Sciatic nerve (tissue), 2 donors: ENCODE results near the gene SPTBN4. TPM values are rescaled to one million over a fixed set of nuclear protein-coding genes. Genes with fewer than 3 reads are reported as not detected.
"Not testable (repeated sequence)": the region's sequence is repeated elsewhere in the genome, so short reads cannot be mapped to it uniquely, and the experiment has no call there.

ENCODE experiments used
- ATAC-seq: fragments of 200-7000 bp; cut with Tn5 transposase; one replicate; pipeline ENCODE4 v1.9.1; 2020; ENCODE audit warnings: mild to moderate bottlenecking, moderate library complexity
- DNase-seq: peaks from one replicate; pipeline ENCODE4 v3.0.0-alpha.2; 2020; ENCODE audit warnings: low spot score
- intact Hi-C: fragments of 100-400 bp; cut with DNase I; formaldehyde crosslinking; loops from one replicate; pipeline ENCODE4 v1.14.2; 2022
- total RNA-seq: library from RNA; stranded (reverse); fragmentation: NEBNext Ultra II Directional; extraction: Animal tissue kit (Norgen Biotek cat#: 25700); gene quantifications from one replicate; pipeline ENCODE4 v1.2.1, GENCODE V29; 2021
- donor health status: DM: no; HTN: no; CAD: no.
- donor health status: DM: no; HTN: no; CAD: no.

Gene SPTBN4
- total RNA-seq, 1 donor from 2014 or later: 20.9 TPM

- DNase-seq (no peak), ATAC-seq (no peak)
- intact Hi-C loops: loop anchor here (10.0 kb wide), 1 partner anchor 75 kb away; no protein-coding TSS in a partner anchor
These were observed 52.8 kb downstream of the SPTBN4 start for GRCh38 chr19:40519352-40520322.

GRCh38 chr19:40521276-40521675 is 54.5 kb downstream of the SPTBN4 start:
- no peak for ATAC-seq
- intact Hi-C loops: loop anchor here (10.0 kb wide), 1 partner anchor 74 kb away; no protein-coding TSS in a partner anchor
- DNase-seq: no peak

GRCh38 chr19:40521900-40522299 is 55.1 kb downstream of the SPTBN4 start:
- not testable (repeated sequence) for ATAC-seq, DNase-seq
- intact Hi-C loops: loop anchor here (10.0 kb wide), 1 partner anchor 73 kb away; no protein-coding TSS in a partner anchor

GRCh38 chr19:40523322-40524047 is 56.7 kb downstream of the SPTBN4 start:
- ATAC-seq (peak; percentile 68), DNase-seq (no peak)
- intact Hi-C loops: loop anchor here (10.0 kb wide), 1 partner anchor 71 kb away; no protein-coding TSS in a partner anchor

GRCh38 chr19:40524133-40524549 is 57.3 kb downstream of the SPTBN4 start:
- ATAC-seq: no peak
- DNase-seq: no peak
- intact Hi-C loops: loop anchor here (10.0 kb wide), 1 partner anchor 71 kb away; no protein-coding TSS in a partner anchor

GRCh38 chr19:40524655-40525054 is 57.9 kb downstream of the SPTBN4 start:
- DNase-seq (no peak), ATAC-seq (no peak)
- intact Hi-C loops: loop anchor here (10.0 kb wide), 1 partner anchor 70 kb away; no protein-coding TSS in a partner anchor

- no peak for DNase-seq
- no peak for ATAC-seq
- intact Hi-C loops: loop anchor here (10.0 kb wide), 1 partner anchor 69 kb away; no protein-coding TSS in a partner anchor
These were observed 58.6 kb downstream of the SPTBN4 start for GRCh38 chr19:40525234-40526051.

- DNase-seq (no peak), ATAC-seq (no peak)
- intact Hi-C loops: loop anchor here (10.0 kb wide), 1 partner anchor 67 kb away; no protein-coding TSS in a partner anchor
These were observed 61.3 kb downstream of the SPTBN4 start for GRCh38 chr19:40528078-40528477.

- intact Hi-C loops: loop anchor here (10.0 kb wide), 1 partner anchor 66 kb away; no protein-coding TSS in a partner anchor
- DNase-seq (no peak), ATAC-seq (peak; percentile 23)
These were observed 61.8 kb downstream of the SPTBN4 start for GRCh38 chr19:40528533-40529092.

- intact Hi-C loops: loop anchor here (10.0 kb wide), 1 partner anchor 65 kb away; no protein-coding TSS in a partner anchor
- ATAC-seq (peak; percentile 90), DNase-seq (peak; percentile 92)
These were observed 62.5 kb downstream of the SPTBN4 start for GRCh38 chr19:40529093-40529954.

- DNase-seq (no peak), ATAC-seq (no peak)
- intact Hi-C loops: loop anchor here (10.0 kb wide), 1 partner anchor 105 kb away; no protein-coding TSS in a partner anchor
These were observed 63.5 kb downstream of the SPTBN4 start for GRCh38 chr19:40530091-40530901.

GRCh38 chr19:40533508-40533907 is 66.7 kb downstream of the SPTBN4 start:
- intact Hi-C loops: loop anchor here (10.0 kb wide), 1 partner anchor 101 kb away; no protein-coding TSS in a partner anchor
- ATAC-seq: no peak
- DNase-seq: no peak

- ATAC-seq: no peak
- intact Hi-C loops: loop anchor here (10.0 kb wide), 1 partner anchor 101 kb away; no protein-coding TSS in a partner anchor
- DNase-seq: no peak
These were observed 67.3 kb downstream of the SPTBN4 start for GRCh38 chr19:40534148-40534547.

- DNase-seq: no peak
- ATAC-seq: no peak
- intact Hi-C loops: loop anchor here (10.0 kb wide), 1 partner anchor 96 kb away; no protein-coding TSS in a partner anchor
These were observed 72.3 kb downstream of the SPTBN4 start for GRCh38 chr19:40539070-40539469.

- DNase-seq: no peak
- intact Hi-C loops: no loop called here
- ATAC-seq: peak; percentile 53
These were observed 75.5 kb downstream of the SPTBN4 start for GRCh38 chr19:40542202-40542859.
